GM12875 (cell line): Measurements from ENCODE around the gene ALPI.

Source experiments
- H3K4me3 ChIP-seq: one replicate; pipeline ENCODE4 v1.5.1; 2011; ENCODE audit warnings: low read depth, low read length, control low read depth
- TF ChIP-seq, protein P1 (sequence below): IDR thresholded peaks from 2 replicates; pipeline ENCODE4 v1.5.1; 2011; ENCODE audit warnings: low read depth, mild to moderate bottlenecking, control low read depth, inconsistent platforms, low read length, moderate library complexity, borderline replicate concordance; ENCODE audit not compliant: insufficient read depth

Gene ALPI

DNA sequence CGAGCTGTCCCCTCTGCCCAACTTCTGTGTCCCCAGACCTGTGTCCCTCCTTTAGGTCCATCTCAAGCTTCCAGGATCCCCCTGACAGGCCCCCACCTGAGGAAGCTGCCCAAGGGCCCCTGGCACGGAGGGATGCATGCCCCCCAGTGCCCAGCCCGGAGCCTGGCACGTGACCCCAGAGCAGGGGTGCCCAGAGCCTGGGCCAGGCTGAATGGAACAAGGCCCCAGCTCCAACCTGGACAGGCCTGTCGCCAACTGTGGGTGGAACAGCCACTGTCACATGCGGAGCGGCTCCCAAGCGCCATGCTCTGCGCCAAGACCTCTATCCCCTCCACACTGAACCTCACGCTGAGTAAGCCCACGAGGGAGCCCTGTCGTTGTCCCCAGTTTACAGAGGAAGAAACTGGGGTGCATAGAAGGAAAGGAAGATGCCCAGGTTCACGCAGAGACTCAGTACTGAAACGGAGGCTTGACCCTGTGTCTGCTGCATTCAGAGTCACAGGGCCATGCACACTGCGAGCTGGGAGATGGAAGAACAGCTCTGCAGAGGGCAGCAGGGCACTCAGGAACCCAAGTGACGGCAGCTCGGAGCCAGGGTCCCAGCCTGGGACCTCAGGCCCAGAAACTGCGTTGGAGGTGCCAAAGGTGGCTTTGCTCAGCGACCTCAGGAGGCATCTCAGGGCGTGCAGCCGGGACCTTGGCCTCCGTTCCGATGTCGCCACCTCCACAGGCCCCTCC is 37.2 kb downstream of the ALPI start:
- TF ChIP-seq, protein P1, sequence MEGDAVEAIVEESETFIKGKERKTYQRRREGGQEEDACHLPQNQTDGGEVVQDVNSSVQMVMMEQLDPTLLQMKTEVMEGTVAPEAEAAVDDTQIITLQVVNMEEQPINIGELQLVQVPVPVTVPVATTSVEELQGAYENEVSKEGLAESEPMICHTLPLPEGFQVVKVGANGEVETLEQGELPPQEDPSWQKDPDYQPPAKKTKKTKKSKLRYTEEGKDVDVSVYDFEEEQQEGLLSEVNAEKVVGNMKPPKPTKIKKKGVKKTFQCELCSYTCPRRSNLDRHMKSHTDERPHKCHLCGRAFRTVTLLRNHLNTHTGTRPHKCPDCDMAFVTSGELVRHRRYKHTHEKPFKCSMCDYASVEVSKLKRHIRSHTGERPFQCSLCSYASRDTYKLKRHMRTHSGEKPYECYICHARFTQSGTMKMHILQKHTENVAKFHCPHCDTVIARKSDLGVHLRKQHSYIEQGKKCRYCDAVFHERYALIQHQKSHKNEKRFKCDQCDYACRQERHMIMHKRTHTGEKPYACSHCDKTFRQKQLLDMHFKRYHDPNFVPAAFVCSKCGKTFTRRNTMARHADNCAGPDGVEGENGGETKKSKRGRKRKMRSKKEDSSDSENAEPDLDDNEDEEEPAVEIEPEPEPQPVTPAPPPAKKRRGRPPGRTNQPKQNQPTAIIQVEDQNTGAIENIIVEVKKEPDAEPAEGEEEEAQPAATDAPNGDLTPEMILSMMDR, result no peak

DNA sequence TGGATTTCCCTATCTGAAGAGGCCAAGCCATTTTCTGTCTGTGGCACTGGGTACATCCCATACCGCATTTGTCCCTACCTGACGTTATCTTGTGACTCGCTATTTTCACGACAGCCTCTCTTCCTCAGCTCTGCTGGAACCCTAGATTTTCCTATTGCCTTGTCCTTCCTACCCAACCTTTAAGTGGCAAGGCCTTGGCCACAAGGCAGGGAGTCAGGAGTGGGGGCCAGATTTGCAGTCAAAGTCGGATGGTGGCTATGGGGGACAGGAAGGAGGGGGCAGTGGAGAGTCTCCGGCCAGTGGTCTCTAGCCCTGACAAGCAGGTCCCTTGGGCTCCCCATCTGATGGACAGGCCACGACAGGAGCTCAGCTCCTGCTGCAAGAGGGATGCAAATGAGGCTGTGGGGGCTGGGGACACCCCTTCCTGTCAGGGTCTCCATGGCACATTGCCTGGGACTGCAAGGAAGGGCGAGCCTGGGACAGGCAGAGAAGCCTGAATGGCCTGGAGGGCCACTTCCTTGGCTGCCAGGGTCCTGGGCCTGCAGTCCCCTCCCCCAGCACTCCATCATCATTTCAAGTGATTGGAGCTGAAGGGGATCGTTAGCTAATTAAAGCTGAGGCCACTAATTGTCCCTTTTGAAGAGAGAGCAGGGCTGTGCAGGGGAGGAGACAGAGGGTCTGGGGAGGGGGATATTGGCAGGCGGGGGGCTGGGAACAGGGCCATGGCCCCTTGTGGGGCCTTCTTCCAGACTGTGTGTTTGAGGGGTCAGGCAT is 37.9 kb downstream of the ALPI start:
- TF ChIP-seq, protein P1, result no peak
- H3K4me3 ChIP-seq, result no peak overlapping the region

More for the DNA sequence above, 37.2 kb downstream of the ALPI start:
- no peak overlapping the region for H3K4me3 ChIP-seq

DNA sequence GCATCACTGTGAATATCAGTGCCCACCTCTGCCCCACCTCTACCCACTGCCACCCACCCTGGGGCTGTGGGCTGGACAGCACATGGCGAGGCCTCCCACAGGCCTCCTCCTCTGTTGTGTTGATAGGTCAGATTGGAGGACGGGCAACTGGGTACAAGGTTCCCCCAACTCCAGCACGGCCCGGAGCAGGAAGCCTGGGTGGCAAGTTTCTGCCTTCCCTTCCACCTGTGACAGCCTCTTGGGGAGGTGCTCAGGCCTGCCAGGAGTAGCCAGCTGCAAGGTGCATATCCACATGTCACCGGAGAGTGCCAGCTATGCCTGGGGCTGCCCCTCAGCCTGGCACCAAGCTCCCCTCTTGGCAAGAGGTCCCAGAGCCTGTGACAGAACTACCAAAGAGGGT is 38.6 kb downstream of the ALPI start:
- TF ChIP-seq, protein P1, result no peak
- no peak overlapping the region for H3K4me3 ChIP-seq

DNA sequence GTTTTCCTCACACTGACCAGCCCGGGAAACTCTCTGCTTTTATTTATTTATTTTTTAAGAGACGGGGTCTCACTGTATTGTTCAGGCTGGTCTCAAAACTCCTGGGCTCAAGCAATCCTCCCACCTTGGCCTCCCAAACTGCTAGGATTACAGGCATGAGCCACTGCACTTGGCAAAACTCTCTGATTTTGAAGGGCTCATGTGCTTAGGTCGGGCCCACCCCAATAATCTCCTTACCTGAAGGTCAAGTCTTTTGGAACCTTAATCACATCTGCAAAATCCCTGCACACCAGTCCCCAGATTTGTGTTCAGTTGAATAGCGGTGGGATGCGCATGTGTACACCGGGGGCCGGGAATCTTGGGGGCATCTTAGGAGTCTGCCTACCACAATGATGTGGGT is 39.3 kb downstream of the ALPI start:
- H3K4me3 ChIP-seq, result no peak overlapping the region
- TF ChIP-seq, protein P1, result no peak

DNA sequence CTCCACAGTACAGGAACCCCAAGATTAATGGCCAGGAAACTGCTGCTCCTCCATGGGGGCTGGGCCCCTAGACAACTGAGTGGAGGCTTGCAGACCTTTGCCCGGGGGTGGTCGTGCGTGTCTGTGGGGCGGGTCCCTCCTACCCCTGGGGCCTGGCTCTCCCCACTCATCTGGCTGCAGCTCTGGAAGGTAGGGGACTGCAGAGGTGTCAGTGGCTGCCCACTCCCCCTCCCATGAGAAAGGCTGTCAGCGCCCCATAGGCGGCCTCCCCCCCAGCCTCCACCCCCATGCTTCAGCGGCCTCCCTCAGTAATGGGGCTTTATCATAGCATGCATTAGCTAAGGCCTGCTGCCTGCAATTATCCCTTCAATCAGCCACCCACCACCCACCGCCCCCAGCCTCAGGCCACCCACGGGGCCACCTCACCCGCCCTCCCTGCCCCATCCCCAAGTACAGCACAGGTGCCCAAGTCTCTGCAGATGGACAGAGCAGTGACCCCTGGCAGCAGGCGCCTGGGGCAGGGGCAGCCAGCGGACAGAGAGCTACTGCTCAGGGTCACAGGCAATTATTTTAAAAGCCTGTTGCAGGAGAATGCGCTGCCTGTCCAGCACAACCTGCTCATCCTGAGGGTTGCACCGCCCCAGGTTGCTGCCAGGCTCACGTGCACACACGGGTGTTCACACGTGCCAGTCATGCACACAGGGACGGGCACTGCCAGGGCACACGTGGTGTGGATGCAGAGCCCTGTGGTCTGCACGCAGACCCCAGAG is 40.7 kb downstream of the ALPI start:
- TF ChIP-seq, protein P1, result no peak
- no peak overlapping the region for H3K4me3 ChIP-seq

DNA sequence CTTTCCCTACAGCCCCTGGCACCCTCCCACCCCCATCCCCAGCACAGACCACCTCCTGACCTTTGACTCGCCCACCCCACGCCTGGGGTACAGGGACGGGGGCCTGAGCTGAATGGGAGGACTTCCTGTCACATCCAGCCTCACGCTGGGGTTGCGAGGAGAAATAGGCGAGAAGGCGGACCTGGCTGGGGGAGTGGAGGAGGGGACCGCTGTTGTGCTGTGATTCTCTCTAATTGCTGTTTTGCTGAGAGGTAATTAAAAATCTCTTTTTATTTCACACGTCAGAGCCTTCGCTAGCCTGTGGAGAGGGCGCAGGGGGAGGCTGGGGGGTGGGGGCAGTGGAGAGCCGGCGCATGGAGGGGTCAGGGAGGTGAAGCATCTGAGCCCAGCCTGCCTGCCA is 41.4 kb downstream of the ALPI start:
- H3K4me3 ChIP-seq, result no peak overlapping the region
- TF ChIP-seq, protein P1, result no peak
